ENCODE data around the gene PRKCD.

PRKCD gene

GRCh38 chr3:53160660-53161449 is at the start of gene PRKCD:
Gene PRKCD (plus strand): TSS chr3:53161209. CDS start chr3:53178423, 17,214 bp downstream.
- DNase-seq (ENCODE audit: low read depth), result peak; percentile 92

GRCh38 chr3:53111822-53112221 is 49.2 kb upstream of the PRKCD start:
- DNase-seq (ENCODE audit: low read depth), result no peak

- DNase-seq (ENCODE audit: low read depth), result no peak
Observed at GRCh38 chr3:53113293-53114010, 47.6 kb upstream of the PRKCD start.

GRCh38 chr3:53114011-53114400 is 47.0 kb upstream of the PRKCD start:
- DNase-seq (ENCODE audit: low read depth), result peak; percentile 59

DNA sequence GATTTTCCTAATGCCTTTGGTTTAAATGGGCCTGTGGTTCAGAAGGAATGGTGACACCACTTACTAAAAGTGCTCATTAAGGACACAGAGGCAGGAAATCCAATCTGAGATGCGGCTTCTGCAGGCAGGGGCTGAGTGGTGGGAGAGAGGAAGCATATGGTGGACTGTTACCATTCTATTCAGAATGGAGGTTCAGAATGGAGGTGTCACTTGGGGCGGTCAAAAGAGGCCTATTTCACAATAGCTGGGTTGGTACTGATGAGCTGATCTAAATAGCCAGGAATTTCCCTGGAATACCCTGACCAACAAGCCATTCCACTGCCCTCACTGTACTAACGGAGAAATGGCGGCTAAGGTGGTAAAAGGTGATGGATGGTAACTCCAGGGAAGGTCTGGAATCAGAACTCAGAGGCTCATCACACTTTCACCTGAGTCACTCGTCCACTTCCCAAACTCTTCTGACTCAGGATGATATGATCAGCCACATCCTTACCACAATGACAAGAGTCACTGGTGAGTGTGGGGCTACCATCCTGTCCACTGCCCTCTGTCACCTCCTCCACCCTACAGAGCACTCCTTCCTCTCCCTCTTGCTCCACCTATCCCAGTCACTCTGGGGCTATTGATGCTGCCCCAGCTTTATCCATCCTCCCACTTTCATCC is 46.5 kb upstream of the PRKCD start:
- DNase-seq (ENCODE audit: low read depth), result no peak

DNA sequence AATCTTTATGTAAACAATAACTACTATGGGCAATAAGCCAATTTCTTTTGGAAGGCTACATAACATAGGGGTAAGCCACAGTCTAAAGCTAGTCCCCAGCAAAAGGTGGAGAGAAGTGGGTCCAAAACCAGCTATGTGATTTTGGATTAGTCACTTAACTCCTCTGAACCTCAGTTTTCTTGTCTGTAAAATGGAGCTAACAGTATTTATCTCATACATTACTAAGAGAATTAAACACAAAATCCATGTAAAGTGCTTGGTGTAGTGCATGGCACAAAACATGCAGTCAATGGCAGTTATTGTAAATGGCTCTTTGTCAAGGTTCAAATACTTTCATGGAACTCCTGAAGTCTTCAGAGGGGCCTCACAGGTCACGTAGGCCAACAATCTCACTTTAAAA is 44.1 kb upstream of the PRKCD start:
- no peak for DNase-seq (ENCODE audit: low read depth)

DNA sequence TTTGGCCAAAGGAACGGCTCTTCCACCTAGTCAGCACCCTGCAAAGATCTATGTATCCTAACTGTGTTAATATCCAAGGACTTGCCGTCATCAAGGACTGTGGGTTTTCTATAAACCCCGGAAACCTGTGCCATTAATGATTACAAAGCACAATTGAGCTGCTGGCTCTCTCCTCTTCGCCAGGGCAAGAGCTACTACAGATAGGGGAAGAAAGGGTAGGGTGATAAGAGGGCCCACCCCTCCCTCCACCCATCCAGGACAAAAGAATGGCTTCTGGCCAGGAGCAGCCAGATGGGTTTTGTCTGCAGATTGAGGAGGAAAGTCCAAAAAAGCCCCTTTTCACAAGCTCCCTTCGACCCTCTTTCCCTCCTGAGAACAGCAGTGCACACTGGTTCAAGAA is 40.7 kb upstream of the PRKCD start:
- no peak for DNase-seq (ENCODE audit: low read depth)

- DNase-seq (ENCODE audit: low read depth), result no peak
Observed at GRCh38 chr3:53122255-53122932, 38.6 kb upstream of the PRKCD start.

- DNase-seq (ENCODE audit: low read depth), result no peak
Observed at GRCh38 chr3:53122933-53123305, 38.1 kb upstream of the PRKCD start.

DNA sequence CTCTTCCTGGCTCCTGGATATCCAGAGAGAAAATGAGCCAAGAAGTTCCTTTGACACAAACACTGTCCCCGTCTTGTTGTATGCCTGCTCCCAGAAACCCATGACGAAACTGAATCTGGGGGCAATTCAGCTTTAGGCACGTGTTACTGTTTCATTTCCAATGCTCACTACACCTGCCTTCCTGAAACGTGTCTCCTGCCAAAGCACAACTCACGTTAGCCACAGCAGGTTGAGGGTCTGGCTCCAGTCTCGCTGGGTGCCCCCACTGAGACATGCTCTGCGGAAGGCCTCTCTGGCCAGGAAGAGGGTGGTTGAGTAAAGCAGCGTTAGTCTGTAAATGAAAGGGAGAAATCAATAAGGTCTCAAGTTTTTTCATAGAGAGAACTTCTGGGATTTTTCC is 37.5 kb upstream of the PRKCD start:
- no peak for DNase-seq (ENCODE audit: low read depth)

GRCh38 chr3:53123953-53124352 is 37.1 kb upstream of the PRKCD start:
- no peak for DNase-seq (ENCODE audit: low read depth)

- no peak for DNase-seq (ENCODE audit: low read depth)
Observed at GRCh38 chr3:53126601-53127000, 34.4 kb upstream of the PRKCD start.

DNA sequence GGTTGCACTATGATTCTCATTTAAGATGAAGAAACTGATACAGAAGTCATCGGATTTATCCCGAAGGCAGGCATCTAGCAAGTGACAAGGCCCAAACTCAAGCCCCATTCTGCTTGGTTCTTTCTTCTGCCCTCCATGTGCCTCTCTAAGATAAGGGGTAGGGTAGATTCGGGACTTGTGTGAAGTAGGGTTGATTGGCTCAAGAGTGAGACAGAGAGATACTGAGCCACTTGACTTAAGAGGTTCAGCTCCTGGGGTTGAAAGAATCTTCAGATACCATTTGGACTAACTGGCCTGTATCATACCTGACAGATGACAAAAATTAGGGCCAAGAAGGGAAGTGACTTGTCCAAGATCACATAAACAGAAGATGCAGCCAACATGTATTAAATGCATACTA is 31.7 kb upstream of the PRKCD start:
- no peak for DNase-seq (ENCODE audit: low read depth)

- DNase-seq (ENCODE audit: low read depth), result peak; percentile 95
Observed at GRCh38 chr3:53130179-53131061, 30.6 kb upstream of the PRKCD start, which contains the start of gene RFT1. Gene RFT1 (minus strand): TSS chr3:53130435. CDS start chr3:53130400, 35 bp downstream.

GRCh38 chr3:53131096-53131495 is 29.9 kb upstream of the PRKCD start:
- DNase-seq (ENCODE audit: low read depth), result no peak

- no peak for DNase-seq (ENCODE audit: low read depth)
Observed at GRCh38 chr3:53132347-53132746, 28.7 kb upstream of the PRKCD start.

DNA sequence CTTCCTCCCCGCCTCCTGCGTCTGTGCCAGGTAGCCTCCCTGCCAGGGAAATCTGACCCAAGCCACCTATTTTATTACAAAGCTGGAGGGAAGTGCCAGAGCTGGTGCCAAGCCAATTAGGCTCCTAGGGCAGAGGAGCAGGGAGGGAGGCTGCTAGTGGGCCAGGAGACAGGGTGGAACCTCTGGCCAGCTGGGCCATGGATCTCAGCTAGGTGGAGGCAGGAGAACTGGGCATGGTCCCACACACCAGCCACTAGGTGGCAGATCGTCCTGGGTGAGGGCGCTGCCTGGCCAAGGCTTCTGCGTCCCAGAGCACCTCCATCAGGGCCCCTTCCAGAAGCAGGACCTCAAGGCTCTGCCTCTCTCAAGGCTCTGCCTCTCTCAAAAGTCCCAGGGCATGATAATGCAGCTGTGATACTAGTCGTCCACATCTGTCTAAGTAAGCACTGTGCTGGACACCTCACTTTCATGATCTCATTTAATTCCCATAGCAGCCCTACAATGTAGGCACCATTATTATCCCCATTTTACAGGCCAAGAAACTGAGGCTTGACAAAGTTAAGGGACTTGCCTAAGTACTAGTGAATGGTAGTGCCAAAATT is 26.3 kb upstream of the PRKCD start:
- peak; percentile 62 for DNase-seq (ENCODE audit: low read depth)

DNA sequence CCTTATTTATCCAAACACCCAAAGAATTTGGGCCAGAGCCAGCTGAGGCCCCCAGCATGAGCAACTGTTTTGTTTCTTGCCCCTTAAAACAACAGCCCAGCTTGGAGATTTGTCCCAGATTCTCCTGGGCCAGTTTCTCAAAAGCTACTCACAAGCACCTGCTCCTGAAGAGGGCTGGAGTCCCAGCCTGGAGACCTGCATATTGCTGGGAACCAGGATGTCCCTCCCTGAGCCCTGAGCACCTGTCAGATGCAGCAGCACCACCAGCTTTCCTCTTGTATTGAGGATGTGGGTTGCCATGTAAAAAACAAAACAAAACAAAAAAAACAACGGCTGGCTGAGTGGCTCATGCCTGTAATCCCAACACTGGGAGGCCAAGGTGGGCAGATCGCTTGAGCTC is 23.8 kb upstream of the PRKCD start:
- no peak for DNase-seq (ENCODE audit: low read depth)

DNA sequence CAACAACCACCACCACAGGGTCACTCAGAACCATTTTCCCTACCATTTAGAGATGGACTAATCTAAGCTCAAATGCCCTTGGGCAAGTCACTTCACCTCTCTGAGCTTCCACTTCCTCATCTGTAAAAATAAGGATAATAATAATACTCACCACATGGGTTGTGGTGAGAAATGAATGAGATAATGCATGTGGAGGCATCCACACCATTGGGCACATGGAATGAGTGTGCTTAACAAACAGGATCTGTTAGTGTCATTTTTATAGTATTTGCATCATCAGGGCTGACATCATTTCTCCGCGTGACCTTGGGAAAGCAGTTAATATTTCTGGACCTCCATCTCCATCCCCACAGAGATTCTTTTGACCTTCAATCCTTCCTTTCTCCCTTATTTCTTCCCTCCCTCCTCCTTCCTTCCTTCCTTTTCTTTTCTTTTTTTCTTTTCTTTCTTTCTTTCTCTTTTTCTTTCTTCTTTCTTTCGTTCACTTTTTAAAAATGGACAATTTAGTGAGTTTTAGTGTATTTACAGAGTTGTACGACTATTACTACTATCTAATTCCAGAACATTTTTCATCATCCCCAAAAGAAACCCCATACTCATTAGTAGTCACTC is 23.1 kb upstream of the PRKCD start:
- DNase-seq (ENCODE audit: low read depth), result no peak

All from fibroblast of gingiva (primary cell).